AG09309 (cell line): ENCODE results near the gene LEMD1.

ENCODE experiments used
- DNase-seq: peaks from one replicate; pipeline ENCODE4 v3.0.0-alpha.2; 2010; ENCODE audit warnings: low read depth
- H3K4me3 ChIP-seq: 2 replicates; pipeline ENCODE4 v1.5.1; 2011; ENCODE audit warnings: mild to moderate bottlenecking, low read depth, low read length, moderate library complexity; ENCODE audit not compliant: control insufficient read depth
- TF ChIP-seq, protein P1 (sequence below): IDR thresholded peaks from 2 replicates; pipeline ENCODE4 v1.5.1; 2011; ENCODE audit warnings: mild to moderate bottlenecking, low read depth, low read length, inconsistent platforms; ENCODE audit not compliant: insufficient read depth, control insufficient read depth; ENCODE audit errors: missing control alignments

LEMD1 gene, protein sequence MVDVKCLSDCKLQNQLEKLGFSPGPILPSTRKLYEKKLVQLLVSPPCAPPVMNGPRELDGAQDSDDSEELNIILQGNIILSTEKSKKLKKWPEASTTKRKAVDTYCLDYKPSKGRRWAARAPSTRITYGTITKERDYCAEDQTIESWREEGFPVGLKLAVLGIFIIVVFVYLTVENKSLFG

DNA sequence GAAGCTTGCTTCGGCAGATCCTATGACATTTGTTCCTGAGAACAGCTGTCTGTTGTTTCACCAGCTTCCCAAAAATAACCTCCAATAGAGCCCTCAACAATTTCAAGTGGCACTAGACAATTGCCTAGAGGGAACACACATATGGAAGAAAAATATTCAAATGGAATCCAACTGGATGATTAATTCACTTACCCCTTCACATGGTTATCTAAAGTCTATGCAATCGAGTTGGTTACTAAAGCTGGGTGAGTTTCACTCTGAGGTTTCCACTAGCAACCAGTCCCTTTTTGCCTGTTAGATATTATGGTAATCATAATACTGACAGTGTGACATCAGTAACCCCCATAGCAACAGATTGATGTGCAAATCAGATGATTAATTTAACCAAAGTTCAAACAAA is at the start of gene LEMD1:
Gene LEMD1, minus strand, starts transcription at position 259 of the 400 bp plus-strand sequence. CDS start 1,520 bp downstream, outside the sequence.
- TF ChIP-seq, protein P1, sequence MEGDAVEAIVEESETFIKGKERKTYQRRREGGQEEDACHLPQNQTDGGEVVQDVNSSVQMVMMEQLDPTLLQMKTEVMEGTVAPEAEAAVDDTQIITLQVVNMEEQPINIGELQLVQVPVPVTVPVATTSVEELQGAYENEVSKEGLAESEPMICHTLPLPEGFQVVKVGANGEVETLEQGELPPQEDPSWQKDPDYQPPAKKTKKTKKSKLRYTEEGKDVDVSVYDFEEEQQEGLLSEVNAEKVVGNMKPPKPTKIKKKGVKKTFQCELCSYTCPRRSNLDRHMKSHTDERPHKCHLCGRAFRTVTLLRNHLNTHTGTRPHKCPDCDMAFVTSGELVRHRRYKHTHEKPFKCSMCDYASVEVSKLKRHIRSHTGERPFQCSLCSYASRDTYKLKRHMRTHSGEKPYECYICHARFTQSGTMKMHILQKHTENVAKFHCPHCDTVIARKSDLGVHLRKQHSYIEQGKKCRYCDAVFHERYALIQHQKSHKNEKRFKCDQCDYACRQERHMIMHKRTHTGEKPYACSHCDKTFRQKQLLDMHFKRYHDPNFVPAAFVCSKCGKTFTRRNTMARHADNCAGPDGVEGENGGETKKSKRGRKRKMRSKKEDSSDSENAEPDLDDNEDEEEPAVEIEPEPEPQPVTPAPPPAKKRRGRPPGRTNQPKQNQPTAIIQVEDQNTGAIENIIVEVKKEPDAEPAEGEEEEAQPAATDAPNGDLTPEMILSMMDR: no peak
- DNase-seq: no peak

DNA sequence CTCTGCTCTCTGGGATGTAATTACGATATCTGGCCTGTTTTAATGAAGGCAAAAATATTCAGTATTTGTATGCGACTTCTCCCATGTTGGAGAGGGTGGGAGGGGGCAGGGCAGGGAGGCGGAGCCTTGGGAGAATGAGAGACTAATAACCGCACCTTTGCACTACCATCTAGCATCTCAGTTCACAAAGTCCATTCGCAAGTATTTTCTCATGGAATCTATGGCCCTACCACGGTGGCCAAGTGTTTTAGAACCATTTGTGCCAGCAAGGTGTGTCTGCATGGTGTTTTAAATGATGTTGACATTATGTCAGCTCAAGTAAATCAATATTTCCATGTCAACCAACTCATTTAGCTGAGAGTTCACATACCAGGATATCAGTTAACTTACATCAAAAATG is 48.3 kb upstream of the LEMD1 start:
- no peak for DNase-seq
- TF ChIP-seq, protein P1: no peak
- no peak overlapping the region for H3K4me3 ChIP-seq

More for the DNA sequence above, at the start of gene LEMD1:
- no peak within 1 kb of the TSS for H3K4me3 ChIP-seq

DNA sequence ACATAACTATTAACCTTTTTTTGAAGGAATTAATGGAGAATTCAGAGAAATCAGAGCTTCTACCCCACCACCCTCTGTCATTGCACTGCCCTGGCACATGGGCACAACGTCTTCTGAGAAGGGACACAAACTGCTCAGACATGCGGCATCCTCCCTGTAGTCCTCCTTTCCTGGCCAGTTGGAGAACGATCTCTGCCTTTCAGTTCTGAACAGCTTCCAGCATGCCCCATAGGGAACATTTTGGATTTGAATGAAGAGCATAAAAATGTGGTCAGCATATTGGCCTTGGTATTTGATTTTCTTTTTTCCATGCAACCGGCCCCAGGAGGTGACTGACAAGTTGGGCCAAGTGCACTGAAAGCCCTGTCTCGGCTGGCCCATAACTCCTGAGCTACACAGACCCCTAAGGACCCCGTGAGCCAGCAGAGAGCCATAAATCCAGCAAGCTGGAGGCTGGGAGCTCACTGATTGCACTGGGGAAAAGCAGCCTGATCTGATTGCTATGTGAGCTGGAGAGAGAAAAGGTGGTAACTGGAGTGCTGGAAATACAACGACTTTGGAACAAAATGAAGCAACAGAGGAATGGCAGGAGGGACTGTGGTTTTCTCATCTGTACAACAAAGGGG is 44.9 kb upstream of the LEMD1 start:
- no peak overlapping the region for H3K4me3 ChIP-seq
- no peak for DNase-seq
- TF ChIP-seq, protein P1: no peak

DNA sequence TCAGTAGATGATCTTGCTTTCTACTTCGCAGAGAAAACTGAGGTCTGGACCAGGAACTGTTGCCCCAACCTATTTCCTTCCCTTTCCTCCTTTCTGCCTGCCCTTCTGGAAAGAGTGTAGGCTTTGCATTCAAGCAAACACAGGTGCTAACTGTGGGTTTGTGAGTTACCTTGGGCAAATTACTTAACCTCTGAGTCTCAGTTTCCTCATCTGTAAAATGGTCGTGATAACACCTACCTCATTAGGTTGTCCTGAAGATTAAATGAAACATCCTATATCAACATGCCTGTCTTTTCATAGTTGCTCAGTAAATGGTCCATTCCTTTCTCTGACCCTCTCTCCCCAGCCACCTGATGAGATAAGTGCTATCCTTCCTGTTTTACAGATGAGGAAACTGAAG is 43.5 kb upstream of the LEMD1 start:
- TF ChIP-seq, protein P1: no peak
- no peak overlapping the region for H3K4me3 ChIP-seq

DNA sequence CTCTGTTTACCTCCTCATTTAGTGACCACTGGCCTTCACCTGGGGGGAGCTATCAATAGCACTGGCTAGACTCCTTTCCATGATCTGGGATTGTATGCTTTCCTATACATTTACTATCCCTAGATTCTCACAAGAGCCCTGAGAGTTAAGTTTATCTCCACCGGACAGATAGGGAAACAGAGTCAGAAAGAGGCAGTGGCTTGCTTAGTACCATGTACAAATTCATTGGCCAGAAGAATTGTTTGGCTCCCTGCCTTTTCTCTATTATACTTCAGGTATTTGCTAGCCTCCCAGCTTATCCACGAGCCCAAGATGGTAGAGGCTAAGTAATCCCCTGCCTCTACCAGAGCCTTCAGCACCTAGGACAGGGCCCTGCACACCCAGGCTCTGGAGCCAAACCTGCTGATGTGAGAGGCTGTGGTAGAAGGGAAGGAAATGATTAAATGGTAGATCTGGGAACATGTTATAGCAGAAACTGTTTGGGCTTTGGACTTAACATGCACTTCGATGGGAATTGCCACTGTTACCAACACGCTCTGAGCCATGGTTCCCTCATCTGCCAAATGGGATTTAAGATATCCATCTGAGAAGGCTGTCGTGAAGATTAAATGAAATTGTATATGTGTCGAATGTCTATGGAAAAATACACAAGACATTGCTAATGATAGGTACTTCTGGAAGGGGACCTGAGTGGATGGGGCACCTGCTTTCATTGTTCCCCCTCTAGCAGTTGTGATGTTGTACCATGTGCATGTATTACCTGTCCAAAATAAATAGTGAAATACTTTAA is 37.1 kb upstream of the LEMD1 start:
- DNase-seq: no peak
- TF ChIP-seq, protein P1: no peak

More for the DNA sequence above, 43.5 kb upstream of the LEMD1 start:
- DNase-seq: no peak

DNA sequence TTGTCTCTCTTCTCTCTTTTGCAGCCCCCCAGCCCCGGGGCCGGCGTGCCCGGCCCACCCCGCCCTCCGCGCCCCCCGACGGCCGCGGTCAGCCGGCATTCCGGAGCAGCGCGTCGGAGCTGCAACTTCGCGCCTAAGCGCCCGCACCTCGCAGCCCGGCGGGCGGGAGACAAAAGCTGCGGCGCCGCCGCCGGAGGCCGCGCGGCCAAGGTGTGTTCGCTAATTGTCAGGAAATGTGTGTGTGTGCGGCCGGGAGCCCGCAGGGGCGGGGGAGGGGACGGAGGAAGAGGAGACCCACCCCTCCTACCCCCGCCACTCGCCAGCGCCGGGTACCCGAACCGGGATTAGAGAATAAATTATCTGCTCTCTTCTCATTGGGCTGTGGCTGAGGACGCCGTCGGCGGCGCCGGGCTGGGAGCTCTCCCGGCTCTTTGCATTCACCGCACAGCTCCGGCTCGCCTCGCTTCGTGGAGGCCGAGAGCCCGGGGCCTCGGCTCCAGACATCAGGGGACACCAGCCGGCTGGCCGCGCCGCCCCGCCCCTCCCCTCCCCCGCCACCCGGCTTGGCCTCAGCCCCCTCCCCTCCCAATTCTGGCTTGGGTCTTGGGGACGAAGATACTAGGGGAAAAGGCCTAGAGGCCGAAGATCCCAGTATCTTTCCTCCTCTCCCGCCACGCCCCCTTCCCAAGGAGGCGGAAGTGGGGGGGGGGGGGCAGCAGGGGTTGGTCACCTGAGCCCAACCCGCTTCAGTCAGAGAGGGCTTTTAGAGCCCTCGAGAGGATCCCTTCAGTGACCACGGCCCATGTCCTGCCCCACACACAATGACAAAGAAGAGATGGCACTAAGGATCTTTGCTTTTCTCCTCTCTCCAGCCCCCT is 35.3 kb upstream of the LEMD1 start:
- no peak for DNase-seq
- TF ChIP-seq, protein P1: no peak
- H3K4me3 ChIP-seq: no peak overlapping the region

More for the DNA sequence above, 37.1 kb upstream of the LEMD1 start:
- H3K4me3 ChIP-seq: no peak overlapping the region
